ENCODE measurements around the gene EIF4B.

DNA sequence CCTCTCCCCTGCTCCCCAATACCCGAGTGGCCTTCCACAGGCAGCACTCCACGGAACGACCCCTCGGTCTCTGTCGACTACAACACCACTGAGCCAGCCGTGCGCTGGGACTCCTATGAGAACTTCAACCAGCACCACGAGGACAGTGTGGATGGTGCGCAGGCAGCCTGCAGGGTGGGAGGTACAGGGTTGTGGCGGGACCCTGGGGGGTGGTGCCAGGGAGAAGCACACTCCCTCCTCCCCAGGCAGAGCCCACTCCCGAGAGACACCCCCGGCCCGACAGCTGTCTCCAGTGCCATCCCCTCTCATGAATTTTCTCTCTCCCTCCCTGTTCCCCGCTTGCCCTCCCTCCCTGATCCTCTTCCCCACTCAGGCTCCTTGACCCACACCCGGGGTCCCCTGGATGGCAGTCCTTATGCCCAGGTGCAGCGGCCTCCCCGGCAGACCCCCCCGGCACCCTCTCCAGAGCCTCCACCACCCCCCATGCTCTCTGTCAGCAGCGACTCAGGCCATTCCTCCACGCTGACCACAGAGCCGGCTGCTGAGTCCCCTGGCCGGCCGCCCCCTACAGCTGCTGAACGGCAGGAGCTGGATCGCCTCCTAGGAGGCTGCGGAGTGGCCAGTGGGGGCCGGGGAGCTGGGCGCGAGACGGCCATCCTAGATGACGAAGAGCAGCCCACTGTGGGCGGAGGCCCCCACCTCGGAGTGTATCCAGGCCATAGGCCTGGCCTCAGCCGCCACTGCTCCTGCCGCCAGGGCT lies 52.6 kb downstream of the EIF4B start:
- TF ChIP-seq, protein P1, sequence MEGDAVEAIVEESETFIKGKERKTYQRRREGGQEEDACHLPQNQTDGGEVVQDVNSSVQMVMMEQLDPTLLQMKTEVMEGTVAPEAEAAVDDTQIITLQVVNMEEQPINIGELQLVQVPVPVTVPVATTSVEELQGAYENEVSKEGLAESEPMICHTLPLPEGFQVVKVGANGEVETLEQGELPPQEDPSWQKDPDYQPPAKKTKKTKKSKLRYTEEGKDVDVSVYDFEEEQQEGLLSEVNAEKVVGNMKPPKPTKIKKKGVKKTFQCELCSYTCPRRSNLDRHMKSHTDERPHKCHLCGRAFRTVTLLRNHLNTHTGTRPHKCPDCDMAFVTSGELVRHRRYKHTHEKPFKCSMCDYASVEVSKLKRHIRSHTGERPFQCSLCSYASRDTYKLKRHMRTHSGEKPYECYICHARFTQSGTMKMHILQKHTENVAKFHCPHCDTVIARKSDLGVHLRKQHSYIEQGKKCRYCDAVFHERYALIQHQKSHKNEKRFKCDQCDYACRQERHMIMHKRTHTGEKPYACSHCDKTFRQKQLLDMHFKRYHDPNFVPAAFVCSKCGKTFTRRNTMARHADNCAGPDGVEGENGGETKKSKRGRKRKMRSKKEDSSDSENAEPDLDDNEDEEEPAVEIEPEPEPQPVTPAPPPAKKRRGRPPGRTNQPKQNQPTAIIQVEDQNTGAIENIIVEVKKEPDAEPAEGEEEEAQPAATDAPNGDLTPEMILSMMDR (IDR thresholded peaks at IDR 0.05) = no peak
- no peak for TF ChIP-seq EZH2phosphoT487 (IDR thresholded peaks at IDR 0.05)

All from neural progenitor cell (in vitro differentiated cells).